ENCODE measurements around the gene CSK.

The CSK gene

GRCh38 chr15:74831813-74832495 lies 50.1 kb downstream of the CSK start:
- ATAC-seq (ENCODE audit: low read depth): no peak
- TF ChIP-seq CTCF (IDR thresholded peaks at IDR 0.05; ENCODE audit: poor library complexity, severe bottlenecking): no peak

GRCh38 chr15:74832826-74833225 lies 50.9 kb downstream of the CSK start:
- H3K27me3 ChIP-seq (ENCODE audit: insufficient read depth, poor library complexity, severe bottlenecking): peaks cover 13% of the 10 kb centered on the region
- ATAC-seq (ENCODE audit: low read depth) (no peak), DNase-seq (ENCODE audit: low spot score) (no peak)
- H3K27ac ChIP-seq (ENCODE audit: poor library complexity, severe bottlenecking): no peak overlapping the region
- H3K4me3 ChIP-seq (ENCODE audit: severe bottlenecking): no peak overlapping the region
- no peaks in the 10 kb centered on the region for H3K36me3 ChIP-seq (ENCODE audit: low read depth)
- no peak for TF ChIP-seq CTCF (IDR thresholded peaks at IDR 0.05; ENCODE audit: poor library complexity, severe bottlenecking)
- no peaks in the 10 kb centered on the region for H3K4me1 ChIP-seq (ENCODE audit: insufficient read depth, poor library complexity, severe bottlenecking)
- H3K9me3 ChIP-seq (ENCODE audit: severe bottlenecking): no peaks in the 10 kb centered on the region

More at GRCh38 chr15:74831813-74832495, 50.1 kb downstream of the CSK start:
- Histone ChIP-seq H3K4me1 (ENCODE audit: insufficient read depth, poor library complexity, severe bottlenecking) (no peaks in the 10 kb centered on the region), H3K4me3 (ENCODE audit: severe bottlenecking) (no peak overlapping the region), H3K27ac (ENCODE audit: poor library complexity, severe bottlenecking) (no peak overlapping the region), H3K36me3 (ENCODE audit: low read depth) (no peaks in the 10 kb centered on the region), H3K27me3 (ENCODE audit: insufficient read depth, poor library complexity, severe bottlenecking) (peaks cover 22% of the 10 kb centered on the region), H3K9me3 (ENCODE audit: severe bottlenecking) (no peaks in the 10 kb centered on the region)
- DNase-seq (ENCODE audit: low spot score): no peak

GRCh38 chr15:74833376-74834107 lies 51.7 kb downstream of the CSK start:
- TF ChIP-seq CTCF (IDR thresholded peaks at IDR 0.05; ENCODE audit: poor library complexity, severe bottlenecking): no peak
- peaks cover 6% of the 10 kb centered on the region for H3K27me3 ChIP-seq (ENCODE audit: insufficient read depth, poor library complexity, severe bottlenecking)
- H3K9me3 ChIP-seq (ENCODE audit: severe bottlenecking): no peaks in the 10 kb centered on the region
- no peak overlapping the region for H3K27ac ChIP-seq (ENCODE audit: poor library complexity, severe bottlenecking)
- no peaks in the 10 kb centered on the region for H3K36me3 ChIP-seq (ENCODE audit: low read depth)
- no peak for DNase-seq (ENCODE audit: low spot score)
- ATAC-seq (ENCODE audit: low read depth): no peak
- no peaks in the 10 kb centered on the region for H3K4me1 ChIP-seq (ENCODE audit: insufficient read depth, poor library complexity, severe bottlenecking)
- no peak overlapping the region for H3K4me3 ChIP-seq (ENCODE audit: severe bottlenecking)

GRCh38 chr15:74835312-74835823 lies 53.5 kb downstream of the CSK start:
- Histone ChIP-seq H3K36me3 (ENCODE audit: low read depth) (no peaks in the 10 kb centered on the region), H3K27me3 (ENCODE audit: insufficient read depth, poor library complexity, severe bottlenecking) (no peaks in the 10 kb centered on the region), H3K4me3 (ENCODE audit: severe bottlenecking) (no peak overlapping the region), H3K4me1 (ENCODE audit: insufficient read depth, poor library complexity, severe bottlenecking) (no peaks in the 10 kb centered on the region), H3K9me3 (ENCODE audit: severe bottlenecking) (no peaks in the 10 kb centered on the region), H3K27ac (ENCODE audit: poor library complexity, severe bottlenecking) (no peak overlapping the region)
- peak; percentile 95 for TF ChIP-seq CTCF (IDR thresholded peaks at IDR 0.05; ENCODE audit: poor library complexity, severe bottlenecking)
- ATAC-seq (ENCODE audit: low read depth): peak; percentile 82
- no peak for DNase-seq (ENCODE audit: low spot score)

Data from RWPE2 (cell line).